ENCODE measurements around the gene MRTFB.

MRTFB gene

DNA sequence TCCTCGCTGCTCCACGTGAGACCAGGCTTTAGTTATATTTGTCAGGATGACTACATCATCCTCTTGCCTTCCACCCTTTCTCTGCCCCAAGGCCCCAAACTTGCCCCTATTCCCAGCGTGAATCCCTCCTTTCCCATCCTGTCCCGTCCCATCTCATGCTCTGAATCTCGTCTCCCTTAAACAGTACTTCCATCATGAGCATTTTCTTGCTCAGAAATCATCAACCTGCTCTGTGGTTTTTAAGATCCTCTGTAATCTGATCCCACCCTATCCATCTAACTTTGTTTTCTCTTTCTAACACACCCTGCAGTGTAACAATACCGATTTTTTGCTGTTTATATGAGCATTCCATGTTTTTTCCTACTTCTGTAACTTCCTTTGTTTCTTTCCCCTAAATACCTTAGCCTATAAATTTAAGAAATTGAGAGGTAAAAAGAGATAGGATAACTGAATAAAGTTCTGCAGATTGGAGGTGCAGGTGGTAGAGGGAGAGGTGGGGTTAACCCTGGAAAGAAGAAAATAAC lies 39.7 kb downstream of the MRTFB start:
- TF ChIP-seq, protein P1, sequence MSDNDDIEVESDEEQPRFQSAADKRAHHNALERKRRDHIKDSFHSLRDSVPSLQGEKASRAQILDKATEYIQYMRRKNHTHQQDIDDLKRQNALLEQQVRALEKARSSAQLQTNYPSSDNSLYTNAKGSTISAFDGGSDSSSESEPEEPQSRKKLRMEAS (IDR thresholded peaks at IDR 0.05; ENCODE audit: low read depth, low read length) = no peak
- no peak for TF ChIP-seq MYC (IDR thresholded peaks at IDR 0.05; ENCODE audit: low read depth, low read length)
- TF ChIP-seq POLR2A (IDR thresholded peaks at IDR 0.05; ENCODE audit: extremely low read depth, insufficient read length) = no peak
- TF ChIP-seq, protein P2, sequence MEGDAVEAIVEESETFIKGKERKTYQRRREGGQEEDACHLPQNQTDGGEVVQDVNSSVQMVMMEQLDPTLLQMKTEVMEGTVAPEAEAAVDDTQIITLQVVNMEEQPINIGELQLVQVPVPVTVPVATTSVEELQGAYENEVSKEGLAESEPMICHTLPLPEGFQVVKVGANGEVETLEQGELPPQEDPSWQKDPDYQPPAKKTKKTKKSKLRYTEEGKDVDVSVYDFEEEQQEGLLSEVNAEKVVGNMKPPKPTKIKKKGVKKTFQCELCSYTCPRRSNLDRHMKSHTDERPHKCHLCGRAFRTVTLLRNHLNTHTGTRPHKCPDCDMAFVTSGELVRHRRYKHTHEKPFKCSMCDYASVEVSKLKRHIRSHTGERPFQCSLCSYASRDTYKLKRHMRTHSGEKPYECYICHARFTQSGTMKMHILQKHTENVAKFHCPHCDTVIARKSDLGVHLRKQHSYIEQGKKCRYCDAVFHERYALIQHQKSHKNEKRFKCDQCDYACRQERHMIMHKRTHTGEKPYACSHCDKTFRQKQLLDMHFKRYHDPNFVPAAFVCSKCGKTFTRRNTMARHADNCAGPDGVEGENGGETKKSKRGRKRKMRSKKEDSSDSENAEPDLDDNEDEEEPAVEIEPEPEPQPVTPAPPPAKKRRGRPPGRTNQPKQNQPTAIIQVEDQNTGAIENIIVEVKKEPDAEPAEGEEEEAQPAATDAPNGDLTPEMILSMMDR (IDR thresholded peaks at IDR 0.05; ENCODE audit: low read depth, low read length) = no peak
- no peak for DNase-seq (ENCODE audit: low read depth)
- H3K4me3 ChIP-seq (ENCODE audit: low read depth, low read length) = no peak overlapping the region

DNA sequence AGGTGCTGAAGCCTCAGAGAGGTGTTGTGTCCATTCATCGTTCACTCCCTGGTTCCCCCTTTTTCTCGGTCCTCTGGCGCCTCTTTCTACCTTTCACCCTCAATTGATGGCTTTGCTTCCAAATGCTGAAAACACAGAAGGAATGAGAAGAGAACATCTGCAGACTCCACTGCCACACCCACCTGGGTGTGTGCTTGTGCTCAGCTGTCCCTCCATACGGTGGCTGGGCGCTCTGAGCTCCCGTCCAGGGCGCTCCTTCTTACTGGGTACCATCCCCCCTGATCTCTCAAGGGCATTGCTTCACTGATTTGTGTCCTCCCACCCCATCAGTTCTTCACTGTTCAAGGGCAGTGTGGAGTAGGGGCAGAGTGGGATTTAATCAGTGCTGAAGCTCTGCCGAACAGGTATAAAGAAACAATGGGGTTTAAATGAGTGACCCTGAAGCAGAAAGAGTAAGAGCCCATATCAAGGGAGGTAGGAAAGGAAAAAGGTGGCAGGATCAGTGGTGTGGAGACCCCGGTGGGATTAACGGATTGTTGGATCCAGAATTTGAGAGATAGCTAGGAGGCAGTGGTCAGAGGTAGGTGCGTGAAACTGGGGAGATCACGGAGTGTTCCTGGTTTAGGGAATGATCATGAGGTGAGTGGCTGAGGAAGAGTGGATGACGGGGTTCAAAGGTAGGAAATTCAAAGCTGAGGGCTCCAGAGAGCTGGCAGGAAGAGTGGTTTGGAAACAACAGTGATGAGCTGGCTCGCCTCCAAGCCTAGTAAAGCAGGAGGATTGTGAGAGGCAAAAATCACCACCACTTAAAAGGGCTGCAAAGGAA lies 40.8 kb downstream of the MRTFB start:
- DNase-seq (ENCODE audit: low read depth) = no peak
- TF ChIP-seq, protein P1 (IDR thresholded peaks at IDR 0.05; ENCODE audit: low read depth, low read length) = no peak
- no peak overlapping the region for H3K4me3 ChIP-seq (ENCODE audit: low read depth, low read length)

DNA sequence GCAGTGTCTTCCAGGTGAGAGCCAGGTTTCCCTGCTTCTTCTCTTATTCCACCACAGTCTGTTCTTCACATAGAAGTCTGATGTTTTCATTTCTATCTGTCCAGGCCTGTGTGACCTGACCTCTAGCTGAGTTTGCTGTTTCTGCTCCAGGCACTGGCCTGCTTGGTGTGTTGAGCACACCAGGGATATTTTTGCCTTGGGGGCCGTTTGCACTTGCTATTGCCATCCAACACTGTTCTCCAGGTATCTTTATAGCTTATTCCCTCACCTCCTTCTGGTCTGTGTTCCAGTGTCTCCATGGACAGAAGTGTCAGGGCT lies 41.4 kb downstream of the MRTFB start:
- TF ChIP-seq MYC (IDR thresholded peaks at IDR 0.05; ENCODE audit: low read depth, low read length) (no peak), POLR2A (IDR thresholded peaks at IDR 0.05; ENCODE audit: extremely low read depth, insufficient read length) (no peak)
- TF ChIP-seq, protein P1 (IDR thresholded peaks at IDR 0.05; ENCODE audit: low read depth, low read length) = no peak
- TF ChIP-seq, protein P2 (IDR thresholded peaks at IDR 0.05; ENCODE audit: low read depth, low read length) = no peak
- DNase-seq (ENCODE audit: low read depth) = no peak
- H3K4me3 ChIP-seq (ENCODE audit: low read depth, low read length) = no peak overlapping the region

DNA sequence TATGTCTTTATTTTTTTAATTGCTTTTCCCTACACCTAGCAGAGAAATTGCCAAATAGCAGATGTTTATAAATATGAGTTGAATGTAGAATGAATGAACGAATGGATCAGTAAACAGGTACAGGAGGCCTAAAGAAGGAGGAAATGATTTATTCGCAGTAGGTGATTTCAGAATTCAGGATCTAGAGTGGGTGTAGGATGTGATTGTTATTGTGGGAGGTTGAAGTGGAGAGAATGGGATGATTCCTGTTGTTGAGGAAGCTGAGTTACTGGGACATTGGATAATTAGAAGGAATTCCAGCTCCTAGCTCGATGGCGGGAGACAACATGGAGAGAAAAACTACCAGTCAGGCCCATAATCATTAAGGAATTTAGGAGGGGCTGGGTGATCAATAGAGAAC lies 42.2 kb downstream of the MRTFB start:
- TF ChIP-seq POLR2A (IDR thresholded peaks at IDR 0.05; ENCODE audit: extremely low read depth, insufficient read length) = no peak
- TF ChIP-seq, protein P2 (IDR thresholded peaks at IDR 0.05; ENCODE audit: low read depth, low read length) = no peak
- TF ChIP-seq, protein P1 (IDR thresholded peaks at IDR 0.05; ENCODE audit: low read depth, low read length) = no peak
- no peak for DNase-seq (ENCODE audit: low read depth)

DNA sequence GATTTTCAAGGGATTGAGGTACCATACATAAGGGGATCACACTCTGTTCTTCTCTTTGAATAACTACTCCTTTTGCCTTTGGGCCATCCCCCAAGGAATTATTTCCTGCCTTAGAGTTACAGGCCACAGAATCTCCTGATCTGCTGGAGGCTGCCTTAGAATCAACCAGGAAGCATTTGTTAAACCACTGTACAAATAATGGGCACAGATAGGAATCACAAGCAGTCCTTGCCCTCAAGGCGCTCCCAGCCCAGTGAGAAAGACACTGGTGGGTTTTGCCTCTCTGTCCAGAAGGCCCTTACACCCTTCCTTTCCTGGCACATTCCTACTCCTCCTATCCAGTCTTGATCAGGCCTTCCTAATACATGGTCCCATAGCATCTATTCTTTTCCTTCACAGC lies 45.9 kb downstream of the MRTFB start:
- no peak overlapping the region for H3K4me3 ChIP-seq (ENCODE audit: low read depth, low read length)
- DNase-seq (ENCODE audit: low read depth) = no peak
- no peak for TF ChIP-seq POLR2A (IDR thresholded peaks at IDR 0.05; ENCODE audit: extremely low read depth, insufficient read length)
- no peak for TF ChIP-seq MYC (IDR thresholded peaks at IDR 0.05; ENCODE audit: low read depth, low read length)
- TF ChIP-seq, protein P1 (IDR thresholded peaks at IDR 0.05; ENCODE audit: low read depth, low read length) = no peak
- TF ChIP-seq, protein P2 (IDR thresholded peaks at IDR 0.05; ENCODE audit: low read depth, low read length) = no peak

More for the DNA sequence above, 42.2 kb downstream of the MRTFB start:
- H3K4me3 ChIP-seq (ENCODE audit: low read depth, low read length) = no peak overlapping the region

DNA sequence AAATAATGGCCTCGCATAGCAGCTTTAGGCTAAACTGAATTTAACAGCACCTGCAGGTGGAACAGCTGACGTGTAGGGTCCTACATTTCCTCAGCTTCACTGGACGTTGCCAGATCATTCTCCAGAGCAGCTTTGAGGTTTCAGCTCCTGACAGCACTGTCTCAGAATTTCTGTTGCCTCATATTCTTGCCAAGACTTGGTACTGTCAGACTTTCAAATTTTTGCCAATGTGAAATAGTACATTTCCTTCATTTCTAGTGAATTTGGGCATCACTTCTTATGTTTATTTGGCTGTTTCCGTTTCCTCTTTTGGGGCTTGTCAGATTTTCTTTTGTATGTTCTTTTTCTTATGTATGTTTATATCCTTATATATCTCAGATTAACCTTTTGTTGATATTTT lies 48.7 kb downstream of the MRTFB start:
- H3K4me3 ChIP-seq (ENCODE audit: low read depth, low read length) = no peak overlapping the region
- TF ChIP-seq, protein P1 (IDR thresholded peaks at IDR 0.05; ENCODE audit: low read depth, low read length) = no peak
- TF ChIP-seq, protein P2 (IDR thresholded peaks at IDR 0.05; ENCODE audit: low read depth, low read length) = no peak
- TF ChIP-seq MYC (IDR thresholded peaks at IDR 0.05; ENCODE audit: low read depth, low read length) = no peak
- no peak for TF ChIP-seq POLR2A (IDR thresholded peaks at IDR 0.05; ENCODE audit: extremely low read depth, insufficient read length)
- no peak for DNase-seq (ENCODE audit: low read depth)

Measured in NB4 (cell line).